ENCODE results near the gene GPR160. TPM values are rescaled to one million over a fixed set of nuclear protein-coding genes. Genes with fewer than 3 reads are reported as not detected.

The GPR160 gene
- total RNA-seq, 1 experiment from 2014 or later, result 66.6 TPM

Other genes starting within 250 kb of the GPR160 start
- gene LRRIQ4, start 225.1 kb upstream of the GPR160 start, total RNA-seq (2014; rRNA removed; shearing (Covaris generic); ENCODE audit: low replicate concordance), result not detected in 2 replicates
- 12.0 and 13.2 TPM in 2 replicates for gene LRRC34, start 225.1 kb upstream of the GPR160 start, total RNA-seq (2014; rRNA removed; shearing (Covaris generic); ENCODE audit: low replicate concordance)
- gene LRRC31, start 168.1 kb upstream of the GPR160 start, total RNA-seq (2014; rRNA removed; shearing (Covaris generic); ENCODE audit: low replicate concordance), result 0.47 and 0.98 TPM in 2 replicates
- gene SAMD7, start 126.4 kb upstream of the GPR160 start, total RNA-seq (2014; rRNA removed; shearing (Covaris generic); ENCODE audit: low replicate concordance), result not detected in 2 replicates
- gene SEC62, start 71.2 kb upstream of the GPR160 start, total RNA-seq (2014; rRNA removed; shearing (Covaris generic); ENCODE audit: low replicate concordance), result 10.3 and 16.8 TPM in 2 replicates
- 11.1 and 24.5 TPM in 2 replicates for gene PHC3, start 143.7 kb downstream of the GPR160 start, total RNA-seq (2014; rRNA removed; shearing (Covaris generic); ENCODE audit: low replicate concordance)
- 67.7 and 72.9 TPM in 2 replicates for gene PRKCI, start 184.4 kb downstream of the GPR160 start, total RNA-seq (2014; rRNA removed; shearing (Covaris generic); ENCODE audit: low replicate concordance)